H4 (cell line): ENCODE measurements around the gene WTAP. TPM values are rescaled to one million over a fixed set of nuclear protein-coding genes. Genes with fewer than 3 reads are reported as not detected.

ENCODE experiments used
- DNase-seq: peaks from one replicate; pipeline ENCODE4 v3.0.0-alpha.2; 2015; ENCODE audit warnings: low spot score
- total RNA-seq: library from RNA; depleted of rRNA; stranded (reverse); fragments of >200 nt; shearing (Covaris generic); gene quantifications from 2 replicates; pipeline ENCODE4 v1.2.3, GENCODE V29; 2014; rRNA removed

Gene WTAP
- total RNA-seq, 1 experiment from 2014 or later = 61.8 TPM

DNA sequence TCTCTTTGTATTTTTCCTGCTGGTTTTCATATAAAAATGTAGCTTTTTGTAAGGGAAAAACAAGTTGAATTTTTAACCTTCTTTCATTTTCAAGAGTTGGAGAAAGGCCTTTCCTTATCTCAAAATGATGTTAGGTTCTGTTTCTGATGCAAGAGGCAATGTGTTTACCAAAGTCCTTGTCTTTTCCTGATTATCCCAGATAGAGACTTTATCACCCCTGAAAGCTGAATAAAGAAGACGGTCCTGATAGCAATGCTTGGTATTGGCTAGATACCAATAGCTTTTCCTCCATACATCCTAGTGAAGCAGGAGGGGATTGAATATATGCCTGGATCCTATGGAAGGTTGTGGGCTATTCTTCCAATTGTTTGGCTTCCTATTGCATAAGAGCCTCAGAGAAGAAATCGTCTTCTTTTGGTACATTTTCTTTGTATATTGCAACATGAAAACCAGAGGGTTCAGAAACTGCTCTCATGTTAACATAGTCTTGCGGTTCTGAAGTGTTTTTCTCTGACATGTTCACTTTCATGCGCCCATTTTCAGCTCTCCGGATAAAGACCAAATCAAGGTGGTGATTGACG lies 78.2 kb downstream of the WTAP start:
- no peak for DNase-seq

Other genes with a start within 250 kb of the WTAP start
- 48.3 and 60.2 TPM in 2 replicates for gene SOD2, start 34.3 kb upstream of the WTAP start, total RNA-seq
- 37.4 and 40.5 TPM in 2 replicates for gene ACAT2, start 34.5 kb downstream of the WTAP start, total RNA-seq
- 210 and 251 TPM in 2 replicates for gene TCP1, start 62.1 kb downstream of the WTAP start, total RNA-seq
- 107 and 120 TPM in 2 replicates for gene MRPL18, start 63.0 kb downstream of the WTAP start, total RNA-seq
- gene PNLDC1, start 72.8 kb downstream of the WTAP start, total RNA-seq = not detected in 2 replicates
- gene MAS1, start 163.5 kb downstream of the WTAP start, total RNA-seq = not detected in 2 replicates
- gene IGF2R, start 241.6 kb downstream of the WTAP start, total RNA-seq = 19.8 and 29.8 TPM in 2 replicates